H7 (cell line): Measurements from ENCODE around the gene SRPRB. TPM values are rescaled to one million over a fixed set of nuclear protein-coding genes. Genes with fewer than 3 reads are reported as not detected.

Experiments
- DNase-seq: peaks from one replicate; pipeline ENCODE4 v3.0.0; 2012
- H3K27me3 ChIP-seq: 2 replicates; pipeline ENCODE4 v1.6.0; 2011; ENCODE audit warnings: mild to moderate bottlenecking, low read length; ENCODE audit not compliant: control insufficient read depth, insufficient read depth
- H3K36me3 ChIP-seq: replicated peaks from 2 replicates; pipeline ENCODE4 v1.5.1; 2011; ENCODE audit warnings: low read length; ENCODE audit not compliant: control insufficient read depth, insufficient read depth
- H3K4me3 ChIP-seq: 2 replicates; pipeline ENCODE4 v1.5.1; 2011; ENCODE audit warnings: low read depth, mild to moderate bottlenecking, control low read depth, low read length, moderate library complexity; ENCODE audit not compliant: insufficient read depth
- total RNA-seq: library from RNA; depleted of rRNA; stranded (reverse); fragments of >200 nt; shearing (Covaris generic); gene quantifications from 2 replicates; pipeline ENCODE4 v1.2.3, GENCODE V29; 2014

SRPRB gene
- total RNA-seq, 1 experiment from 2014 or later, result 27.7 TPM

GRCh38 chr3:133799794-133800585 lies 5.6 kb upstream of the SRPRB start:
- Histone ChIP-seq H3K27me3 (no peaks in the 10 kb centered on the region), H3K4me3 (no peak overlapping the region), H3K36me3 (no peaks in the 10 kb centered on the region)
- DNase-seq, result no peak

GRCh38 chr3:133803469-133803868 lies 2.1 kb upstream of the SRPRB start:
- no peak overlapping the region for H3K4me3 ChIP-seq
- DNase-seq, result no peak
- peaks cover 5% of the 10 kb centered on the region for H3K36me3 ChIP-seq
- no peaks in the 10 kb centered on the region for H3K27me3 ChIP-seq

GRCh38 chr3:133804896-133805295 lies 719 bp upstream of the SRPRB start:
- H3K4me3 ChIP-seq, result no peak overlapping the region
- no peak for DNase-seq
- H3K36me3 ChIP-seq, result peaks cover 8% of the 10 kb centered on the region
- H3K27me3 ChIP-seq, result no peaks in the 10 kb centered on the region

- Histone ChIP-seq H3K27me3 (no peaks in the 10 kb centered on the region), H3K4me3 (peak overlapping the region; percentile 96), H3K36me3 (peaks cover 8% of the 10 kb centered on the region)
- DNase-seq, result no peak
Observed at GRCh38 chr3:133805384-133805701, 272 bp upstream of the SRPRB start.

DNA sequence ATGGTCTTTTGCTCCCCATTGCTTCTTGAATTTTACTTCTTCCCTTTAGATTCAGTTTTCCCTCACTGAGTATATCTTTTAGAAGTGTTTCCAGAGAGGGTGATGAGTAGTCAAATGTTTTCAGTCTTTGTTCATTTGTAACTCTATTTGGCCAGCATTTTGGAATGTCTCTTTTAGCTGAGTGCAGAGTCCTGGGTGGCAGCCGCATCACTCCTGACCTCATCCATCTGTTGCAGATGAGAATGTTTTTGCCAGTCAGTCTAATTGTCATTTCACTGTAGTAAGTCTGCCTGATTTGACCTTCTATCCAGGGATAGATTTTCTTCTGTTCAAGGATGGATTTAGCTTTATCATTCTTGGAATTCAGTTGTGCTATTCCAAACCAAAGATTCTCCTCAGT lies 7.3 kb downstream of the SRPRB start:
- H3K4me3 ChIP-seq, result no peak overlapping the region
- no peaks in the 10 kb centered on the region for H3K27me3 ChIP-seq
- H3K36me3 ChIP-seq, result peaks cover 15% of the 10 kb centered on the region
- DNase-seq, result no peak

- Histone ChIP-seq H3K27me3 (no peaks in the 10 kb centered on the region), H3K4me3 (no peak overlapping the region), H3K36me3 (peaks cover 21% of the 10 kb centered on the region)
- DNase-seq, result no peak
Observed at GRCh38 chr3:133815386-133815785, 9.8 kb downstream of the SRPRB start.

DNA sequence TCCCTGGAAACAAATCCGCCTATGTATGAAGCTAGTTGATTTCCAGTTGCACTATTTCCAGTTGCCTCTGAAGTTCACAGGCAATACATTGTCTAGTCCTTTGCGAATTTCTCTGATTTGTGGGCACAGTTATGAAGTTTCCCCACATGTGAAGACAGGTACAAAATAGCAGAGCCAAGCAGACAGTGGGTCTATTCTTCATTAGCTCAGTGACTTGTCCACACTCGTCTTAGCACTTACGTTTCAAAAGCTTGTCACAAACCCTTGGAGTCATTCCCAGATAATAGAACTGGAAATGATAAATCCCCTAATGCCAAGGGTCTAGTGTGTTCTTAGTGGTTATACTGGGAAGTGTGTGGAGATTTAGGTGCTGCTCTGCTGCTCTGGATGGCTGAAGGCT lies 14.5 kb downstream of the SRPRB start:
- DNase-seq, result no peak
- peaks cover 27% of the 10 kb centered on the region for H3K36me3 ChIP-seq
- H3K4me3 ChIP-seq, result no peak overlapping the region
- H3K27me3 ChIP-seq, result no peaks in the 10 kb centered on the region

- Histone ChIP-seq H3K36me3 (peaks cover 22% of the 10 kb centered on the region), H3K27me3 (no peaks in the 10 kb centered on the region), H3K4me3 (no peak overlapping the region)
- DNase-seq, result no peak
Observed at GRCh38 chr3:133820889-133821675, 15.5 kb downstream of the SRPRB start.

DNA sequence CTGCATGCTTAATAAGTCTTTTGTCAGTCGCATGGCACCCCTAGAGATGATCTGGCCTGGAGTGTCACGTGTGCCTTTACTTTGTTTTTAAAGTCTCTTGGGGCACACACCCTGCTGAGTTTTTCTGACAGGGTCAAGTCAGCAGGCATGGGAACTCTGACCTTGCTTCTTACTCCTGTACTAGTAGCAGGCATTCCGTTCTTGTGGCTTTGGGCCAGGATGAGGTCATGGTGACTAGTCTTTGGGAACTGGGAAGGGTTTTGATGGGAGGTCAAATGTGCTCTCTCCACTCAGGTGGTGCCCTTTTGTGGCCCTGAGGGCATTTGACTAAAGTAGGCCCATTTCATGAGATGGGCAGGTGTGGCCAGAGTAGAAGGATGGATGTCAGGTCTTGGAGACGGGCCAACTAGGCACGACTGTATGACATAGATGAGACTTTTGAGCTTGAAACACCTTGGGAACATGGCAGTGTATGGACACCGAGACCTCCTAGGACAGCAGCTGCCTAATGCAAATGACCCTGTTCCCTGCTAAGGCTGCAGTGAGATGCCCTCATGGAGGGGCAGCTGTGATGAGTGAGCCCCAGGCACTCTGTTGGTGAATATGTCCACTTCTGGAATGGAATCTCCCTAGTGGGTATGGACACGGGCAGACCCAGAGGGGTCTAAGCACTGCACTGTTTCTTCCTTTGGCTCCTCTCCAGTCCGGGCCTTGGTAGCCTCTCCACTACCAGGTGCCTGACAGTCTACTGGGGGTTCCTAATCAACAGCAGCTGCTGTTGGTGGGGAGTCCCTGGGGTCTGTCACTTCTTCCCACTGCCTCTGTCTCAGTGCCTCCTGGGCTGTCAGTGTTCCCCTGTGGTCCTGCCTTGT lies 16.4 kb downstream of the SRPRB start:
- Histone ChIP-seq H3K4me3 (no peak overlapping the region), H3K36me3 (peaks cover 19% of the 10 kb centered on the region), H3K27me3 (no peaks in the 10 kb centered on the region)
- peak; percentile 62 for DNase-seq

DNA sequence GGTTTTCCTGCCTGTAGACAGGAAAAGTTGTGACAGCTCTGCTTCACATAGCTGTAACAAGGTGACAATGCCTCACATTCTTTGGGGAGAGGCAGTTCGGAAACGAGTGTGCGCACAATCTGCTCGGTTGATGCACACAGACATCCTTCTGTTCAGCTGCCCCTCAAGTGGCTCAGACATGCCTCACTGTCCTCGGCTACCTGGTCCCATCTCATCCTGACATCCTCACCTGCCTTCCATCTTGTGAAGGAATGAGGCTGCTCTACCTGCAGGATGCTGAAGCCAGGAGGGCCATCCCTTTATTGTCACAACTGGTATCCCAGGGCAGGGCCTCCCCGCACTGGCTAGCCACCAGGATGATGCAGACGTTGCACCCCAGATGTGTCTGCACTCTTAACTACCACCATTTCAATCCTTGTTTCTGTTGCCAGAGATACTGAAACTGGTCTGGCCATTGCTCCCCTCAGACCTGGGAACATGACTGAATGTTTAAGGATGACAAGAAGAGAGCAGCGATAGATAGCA lies 19.4 kb downstream of the SRPRB start:
- no peak overlapping the region for H3K4me3 ChIP-seq

GRCh38 chr3:133825969-133826727 lies 20.5 kb downstream of the SRPRB start:
- Histone ChIP-seq H3K27me3 (no peaks in the 10 kb centered on the region; the same call in 1 of the 2 replicates), H3K36me3 (peaks cover 4% of the 10 kb centered on the region), H3K4me3 (no peak overlapping the region)
- DNase-seq, result no peak

More for the DNA sequence above, 19.4 kb downstream of the SRPRB start:
- DNase-seq, result no peak
- Histone ChIP-seq H3K36me3 (peaks cover 11% of the 10 kb centered on the region), H3K27me3 (no peaks in the 10 kb centered on the region; the same call in 1 of the 2 replicates)

GRCh38 chr3:133827136-133827535 lies 21.5 kb downstream of the SRPRB start:
- H3K36me3 ChIP-seq, result peaks cover under 1% of the 10 kb centered on the region
- H3K4me3 ChIP-seq, result no peak overlapping the region
- H3K27me3 ChIP-seq, result no peaks in the 10 kb centered on the region; the same call in 1 of the 2 replicates
- no peak for DNase-seq

DNA sequence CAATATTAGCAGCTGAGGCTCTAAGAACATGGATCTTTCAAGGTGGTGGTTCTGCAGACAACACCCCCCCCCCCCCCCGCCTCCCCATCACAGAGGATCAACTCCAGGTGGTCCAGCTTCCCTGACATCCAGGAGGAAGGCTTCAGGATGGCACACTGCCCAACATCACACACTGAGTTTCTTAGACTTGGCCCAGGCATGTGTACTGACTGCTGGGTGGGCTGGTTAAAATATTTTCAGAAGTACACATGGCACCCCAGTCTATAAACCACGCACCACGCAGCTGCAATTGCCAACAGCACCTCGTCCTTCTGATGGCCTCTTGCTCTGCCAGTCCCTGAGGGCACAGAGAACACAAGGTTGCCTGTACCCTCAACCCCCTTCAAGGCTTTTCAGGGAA lies 22.1 kb downstream of the SRPRB start:
- no peak overlapping the region for H3K4me3 ChIP-seq
- no peaks in the 10 kb centered on the region; the same call in 1 of the 2 replicates for H3K36me3 ChIP-seq
- no peak for DNase-seq
- no peaks in the 10 kb centered on the region; the same call in 1 of the 2 replicates for H3K27me3 ChIP-seq
